Measurements from ENCODE around the gene KLF15.

GRCh38 chr3:126321490-126321889, 35.7 kb downstream of the KLF15 start:
- TF ChIP-seq ZNF274 (IDR thresholded peaks at IDR 0.05; ENCODE audit: low read depth, low read length), result no peak
- TF ChIP-seq, protein P1, sequence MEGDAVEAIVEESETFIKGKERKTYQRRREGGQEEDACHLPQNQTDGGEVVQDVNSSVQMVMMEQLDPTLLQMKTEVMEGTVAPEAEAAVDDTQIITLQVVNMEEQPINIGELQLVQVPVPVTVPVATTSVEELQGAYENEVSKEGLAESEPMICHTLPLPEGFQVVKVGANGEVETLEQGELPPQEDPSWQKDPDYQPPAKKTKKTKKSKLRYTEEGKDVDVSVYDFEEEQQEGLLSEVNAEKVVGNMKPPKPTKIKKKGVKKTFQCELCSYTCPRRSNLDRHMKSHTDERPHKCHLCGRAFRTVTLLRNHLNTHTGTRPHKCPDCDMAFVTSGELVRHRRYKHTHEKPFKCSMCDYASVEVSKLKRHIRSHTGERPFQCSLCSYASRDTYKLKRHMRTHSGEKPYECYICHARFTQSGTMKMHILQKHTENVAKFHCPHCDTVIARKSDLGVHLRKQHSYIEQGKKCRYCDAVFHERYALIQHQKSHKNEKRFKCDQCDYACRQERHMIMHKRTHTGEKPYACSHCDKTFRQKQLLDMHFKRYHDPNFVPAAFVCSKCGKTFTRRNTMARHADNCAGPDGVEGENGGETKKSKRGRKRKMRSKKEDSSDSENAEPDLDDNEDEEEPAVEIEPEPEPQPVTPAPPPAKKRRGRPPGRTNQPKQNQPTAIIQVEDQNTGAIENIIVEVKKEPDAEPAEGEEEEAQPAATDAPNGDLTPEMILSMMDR (IDR thresholded peaks at IDR 0.05 in 2 of 3, conservative IDR thresholded peaks at IDR 0.05 in 1 of 3; ENCODE audit: borderline replicate concordance in 1 of 3, insufficient read depth in 1 of 3, low read depth in 2 of 3, low read length in 2 of 3), result no peak

All from HCT116 (cell line).